Mesenchymal stem cell (in vitro differentiated cells and primary cell): Measurements from ENCODE around the gene COPZ2.

Experiments used
- DNase-seq: peaks from one replicate; pipeline ENCODE4 v3.0.0-alpha.2; 2013
- H2AFZ ChIP-seq: one replicate; pipeline ENCODE4 v1.6.1; 2013; ENCODE audit warnings: low read depth, mild to moderate bottlenecking, control low read depth, inconsistent platforms, low read length, moderate library complexity
- H2AK5ac ChIP-seq: 2 replicates; pipeline ENCODE4 v1.6.1; 2013; ENCODE audit warnings: low read length, moderate library complexity, mild to moderate bottlenecking, inconsistent platforms; ENCODE audit not compliant: severe bottlenecking
- H2BK120ac ChIP-seq: one replicate; pipeline ENCODE4 v1.6.1; 2013; ENCODE audit warnings: low read depth, mild to moderate bottlenecking, inconsistent platforms, low read length, moderate library complexity
- H2BK12ac ChIP-seq, 2 experiments: one replicate each; pipeline ENCODE4 v1.6.1; 2013; ENCODE audit warnings: inconsistent platforms in 2 of 2, low read length in 2 of 2, mild to moderate bottlenecking in 2 of 2, moderate library complexity in 2 of 2, control low read depth in 1 of 2
- H2BK15ac ChIP-seq: one replicate; pipeline ENCODE4 v1.6.1; 2013; ENCODE audit warnings: mild to moderate bottlenecking, low read depth, inconsistent platforms; ENCODE audit not compliant: poor library complexity, severe bottlenecking
- H2BK5ac ChIP-seq: 2 replicates; pipeline ENCODE4 v1.6.1; 2013; ENCODE audit warnings: low read depth, mild to moderate bottlenecking, low read length, control low read depth, inconsistent platforms; ENCODE audit not compliant: poor library complexity, severe bottlenecking
- H3K14ac ChIP-seq, 2 experiments: one replicate each; pipeline ENCODE4 v1.6.1; 2013; ENCODE audit warnings: inconsistent platforms in 2 of 2, low read length in 2 of 2, control low read depth in 1 of 2, mild to moderate bottlenecking in 1 of 2, moderate library complexity in 1 of 2
- H3K18ac ChIP-seq, 2 experiments: one replicate each; pipeline ENCODE4 v1.6.1; 2013; ENCODE audit warnings: inconsistent platforms in 2 of 2, low read length in 2 of 2, control low read depth in 1 of 2, low read depth in 1 of 2, mild to moderate bottlenecking in 1 of 2
- H3K23ac ChIP-seq, 2 experiments: one replicate each; pipeline ENCODE4 v1.6.1; 2013; ENCODE audit warnings: inconsistent platforms in 2 of 2, low read length in 2 of 2, mild to moderate bottlenecking in 2 of 2, moderate library complexity in 2 of 2, control low read depth in 1 of 2
- H3K27ac ChIP-seq: 2 replicates; pipeline ENCODE4 v1.5.1; 2013; ENCODE audit warnings: mild to moderate bottlenecking, moderate library complexity, low read length, control low read depth, inconsistent platforms; ENCODE audit not compliant: poor library complexity, severe bottlenecking
- H3K27me3 ChIP-seq, 2 experiments: 2 replicates each; pipeline versions ENCODE4 v1.6.1 to v1.7.0; 2013; ENCODE audit warnings: low read length in 2 of 2, mild to moderate bottlenecking in 2 of 2, moderate library complexity in 2 of 2, control low read depth in 1 of 2, inconsistent platforms in 1 of 2; ENCODE audit not compliant: control insufficient read depth in 1 of 2, insufficient read depth in 1 of 2
- H3K36me3 ChIP-seq, 2 experiments: 2 replicates each; pipeline versions ENCODE4 v1.6.1 to v1.7.0; 2013; ENCODE audit warnings: low read length in 2 of 2, control low read depth in 1 of 2, inconsistent platforms in 1 of 2, low read depth in 1 of 2, mild to moderate bottlenecking in 1 of 2; ENCODE audit not compliant: insufficient read depth in 2 of 2, control insufficient read depth in 1 of 2
- H3K4ac ChIP-seq, 2 experiments: one replicate each; pipeline ENCODE4 v1.6.1; 2013; ENCODE audit warnings: inconsistent platforms in 2 of 2, low read length in 2 of 2, mild to moderate bottlenecking in 2 of 2, moderate library complexity in 2 of 2, control low read depth in 1 of 2, low read depth in 1 of 2
- H3K4me1 ChIP-seq: 2 replicates; pipeline ENCODE4 v1.6.1; 2013; ENCODE audit warnings: low read depth, low read length, control low read depth; ENCODE audit not compliant: control insufficient read depth, insufficient read depth
- H3K4me2 ChIP-seq: 2 replicates; pipeline ENCODE4 v1.6.1; 2013; ENCODE audit warnings: low read length, mild to moderate bottlenecking, inconsistent platforms; ENCODE audit not compliant: poor library complexity, severe bottlenecking
- H3K4me3 ChIP-seq, 2 experiments: 2 replicates each; pipeline versions ENCODE4 v1.5.1 to v1.7.0; 2013; ENCODE audit warnings: low read length in 2 of 2, mild to moderate bottlenecking in 2 of 2, control low read depth in 1 of 2, low read depth in 1 of 2; ENCODE audit not compliant: insufficient read depth in 1 of 2
- H3K79me1 ChIP-seq: replicated peaks from 2 replicates; pipeline ENCODE4 v1.6.1; 2013; ENCODE audit warnings: mild to moderate bottlenecking, control low read depth, low read length, inconsistent platforms; ENCODE audit not compliant: poor library complexity, severe bottlenecking
- H3K9ac ChIP-seq: 2 replicates; pipeline ENCODE4 v1.7.0; 2013; ENCODE audit warnings: mild to moderate bottlenecking, low read length, moderate library complexity
- H3K9me3 ChIP-seq: 2 replicates; pipeline ENCODE4 v1.7.0; 2013; ENCODE audit warnings: mild to moderate bottlenecking, low read length; ENCODE audit not compliant: control insufficient read depth
- H4K8ac ChIP-seq: one replicate; pipeline ENCODE4 v1.6.1; 2013; ENCODE audit warnings: inconsistent platforms, mild to moderate bottlenecking, low read length, moderate library complexity
- H4K91ac ChIP-seq: one replicate; pipeline ENCODE4 v1.6.1; 2013; ENCODE audit warnings: mild to moderate bottlenecking, low read length, inconsistent platforms
- WGBS: methylation state at CpG from one replicate; pipeline ENCODE4 v1.1.7; 2013; ENCODE audit warnings: mixed read lengths; 5-methylcytosine and 5-hydroxymethylcytosine counted together

The COPZ2 gene

DNA sequence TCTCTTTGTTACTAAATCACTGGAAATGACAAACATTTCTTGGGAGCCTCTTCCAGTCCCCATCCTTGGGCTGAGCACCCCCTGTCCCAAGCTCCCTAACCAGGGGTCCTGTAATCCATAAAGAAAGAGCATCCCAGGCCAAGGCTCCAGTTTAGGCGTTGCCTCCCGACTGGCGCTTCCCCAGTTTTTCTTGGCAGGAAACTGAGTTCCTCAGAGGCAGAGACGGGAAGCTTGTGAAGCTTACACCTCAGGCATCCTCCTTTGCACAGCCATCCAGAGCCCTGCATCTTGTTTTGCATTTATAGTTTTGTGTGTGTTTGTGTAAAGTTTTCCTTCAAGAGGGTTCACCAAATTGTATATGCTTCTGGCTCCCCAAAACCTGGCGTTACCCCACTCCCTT, 7.1 kb downstream of the COPZ2 start:
- Histone ChIP-seq H3K4ac (no peak overlapping the region), H3K9ac (peak overlapping the region; percentile 55), H3K14ac (no peak overlapping the region), H2BK5ac (no peak overlapping the region), H3K36me3 (peaks cover 14 to 36% of the 10 kb centered on the region in 2 experiments), H2AFZ (no peak overlapping the region), H2BK15ac (no peak overlapping the region), H3K27me3 (no peaks in the 10 kb centered on the region), H3K27ac (no peak overlapping the region), H3K4me1 (peaks cover 9% of the 10 kb centered on the region), H3K4me2 (no peak overlapping the region), H3K23ac (no peak overlapping the region), H3K79me1 (no peaks in the 10 kb centered on the region), H2AK5ac (no peak overlapping the region), H4K8ac (no peak overlapping the region), H4K91ac (no peak overlapping the region), H3K18ac (no peak overlapping the region), H3K9me3 (no peaks in the 10 kb centered on the region), H2BK120ac (no peak overlapping the region), H2BK12ac (no peak overlapping the region), H3K4me3 (no peak overlapping the region)
- DNase-seq: no peak
- WGBS: 78% methylated on average over 4 of the region's 5 CpGs

- DNase-seq: no peak
Observed at GRCh38 chr17:48028736-48029135, 8.9 kb downstream of the COPZ2 start.

DNA sequence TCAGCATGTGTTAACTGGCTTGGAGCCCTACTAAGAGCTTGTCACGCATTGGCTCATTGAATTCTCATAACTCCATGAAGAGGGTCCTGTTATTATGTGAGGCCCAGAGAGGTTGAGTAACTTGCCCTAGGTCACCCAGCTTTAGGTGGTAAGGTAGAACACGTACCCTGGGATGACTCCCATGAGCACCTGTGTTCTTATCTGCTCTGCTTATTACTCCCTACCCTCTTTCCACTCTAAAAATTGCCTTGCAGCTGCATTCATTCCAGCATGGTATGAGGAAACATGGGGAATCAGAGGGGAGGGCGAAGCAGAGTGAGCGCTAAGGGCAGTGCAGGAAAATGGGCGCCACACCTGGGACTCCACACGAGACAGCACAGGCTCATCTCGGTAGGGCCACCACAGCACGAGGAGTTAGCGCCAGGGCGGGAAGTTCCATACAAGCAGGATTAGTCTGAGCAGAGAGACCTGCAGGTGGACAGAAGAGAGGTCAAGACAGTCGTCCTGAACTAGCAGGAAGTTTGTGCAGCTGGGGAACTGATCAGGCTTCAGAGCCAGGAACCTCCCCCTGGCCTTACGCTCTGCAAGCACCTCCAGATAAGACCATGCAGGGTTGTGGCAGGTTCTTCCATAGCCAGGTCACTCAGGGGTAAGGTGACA, 10.1 kb downstream of the COPZ2 start:
- no peak overlapping the region for H3K4me2 ChIP-seq
- H3K18ac ChIP-seq: no peak overlapping the region
- H2BK120ac ChIP-seq: no peak overlapping the region
- H2BK5ac ChIP-seq: no peak overlapping the region
- H3K23ac ChIP-seq: no peak overlapping the region
- H3K27me3 ChIP-seq: no peaks in the 10 kb centered on the region
- H2AK5ac ChIP-seq: no peak overlapping the region
- peaks cover 5 to 14% of the 10 kb centered on the region in 2 experiments for H3K36me3 ChIP-seq
- no peaks in the 10 kb centered on the region for H3K79me1 ChIP-seq
- H4K8ac ChIP-seq: no peak overlapping the region
- H3K4ac ChIP-seq: no peak overlapping the region
- H2BK15ac ChIP-seq: no peak overlapping the region
- H3K4me1 ChIP-seq: peaks cover 26% of the 10 kb centered on the region
- no peak overlapping the region for H4K91ac ChIP-seq
- peak overlapping the region in 1 of 2 experiments; percentile 29 for H2BK12ac ChIP-seq
- peak overlapping the region; percentile 85 for H3K9ac ChIP-seq
- DNase-seq: no peak
- H3K27ac ChIP-seq: no peak overlapping the region
- H2AFZ ChIP-seq: no peak overlapping the region
- no peaks in the 10 kb centered on the region for H3K9me3 ChIP-seq
- WGBS: 92% methylated on average over 11 of the region's 12 CpGs
- H3K4me3 ChIP-seq: no peak overlapping the region
- no peak overlapping the region for H3K14ac ChIP-seq

More at GRCh38 chr17:48028736-48029135, 8.9 kb downstream of the COPZ2 start:
- Histone ChIP-seq H2BK120ac (no peak overlapping the region), H3K4me1 (peaks cover 20% of the 10 kb centered on the region), H3K4me3 (no peak overlapping the region), H3K18ac (no peak overlapping the region), H3K4ac (no peak overlapping the region), H3K27ac (no peak overlapping the region), H2BK15ac (no peak overlapping the region), H3K14ac (no peak overlapping the region), H2BK12ac (no peak overlapping the region), H3K23ac (no peak overlapping the region), H4K91ac (no peak overlapping the region), H3K79me1 (no peaks in the 10 kb centered on the region), H3K4me2 (no peak overlapping the region), H2BK5ac (no peak overlapping the region), H4K8ac (no peak overlapping the region), H2AK5ac (no peak overlapping the region), H3K36me3 (peaks cover 12 to 27% of the 10 kb centered on the region in 2 experiments), H2AFZ (no peak overlapping the region), H3K9me3 (no peaks in the 10 kb centered on the region), H3K27me3 (no peaks in the 10 kb centered on the region), H3K9ac (no peak overlapping the region)
- 100% methylated on average over 1 of the region's 1 CpG for WGBS

DNA sequence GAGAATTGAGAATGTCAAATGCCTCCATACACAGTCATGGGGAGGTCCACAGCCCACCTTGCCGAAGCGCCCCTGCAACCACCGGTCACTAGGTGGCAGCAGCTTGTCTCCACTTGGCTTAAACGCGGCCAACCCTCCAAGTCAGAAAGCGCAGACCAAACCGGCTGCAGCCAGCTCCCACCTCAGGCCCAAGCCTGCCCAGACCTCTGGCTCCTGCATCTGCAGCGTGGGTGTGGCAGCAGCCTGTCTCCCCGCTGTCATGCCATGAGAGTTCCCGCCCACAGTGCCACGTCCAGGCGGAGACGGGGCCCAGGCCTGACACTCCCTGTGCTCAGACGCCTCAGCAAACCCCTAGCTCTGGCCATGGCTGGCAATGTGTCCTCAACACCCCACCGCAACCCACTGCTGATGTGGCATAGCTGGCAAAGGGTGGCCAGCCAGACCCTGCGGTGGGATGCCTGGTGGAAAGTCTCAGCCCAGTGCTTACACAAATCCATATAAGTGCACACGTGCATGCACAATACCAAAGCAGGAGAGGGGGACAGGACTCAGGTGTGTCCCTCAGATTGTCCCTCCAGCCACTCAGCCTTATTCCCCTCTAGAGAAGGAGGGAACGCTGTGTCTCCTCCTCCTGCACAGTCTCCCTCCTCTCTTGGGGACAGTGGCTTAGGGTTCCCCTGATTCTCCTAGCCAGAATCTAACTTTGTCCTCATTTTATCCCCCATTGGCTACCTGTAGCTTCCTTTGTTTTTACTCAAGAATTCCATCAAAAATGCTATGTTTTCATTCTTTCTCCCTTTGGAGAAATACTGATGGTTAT, 10.9 kb downstream of the COPZ2 start:
- Histone ChIP-seq H3K14ac (peak overlapping the region in 1 of 2 experiments; percentile 85), H3K9me3 (no peaks in the 10 kb centered on the region), H2BK15ac (no peak overlapping the region), H3K27me3 (no peaks in the 10 kb centered on the region), H2AK5ac (no peak overlapping the region), H2BK5ac (no peak overlapping the region), H3K23ac (peak overlapping the region in 1 of 2 experiments; percentile 20), H3K4me1 (peaks cover 26% of the 10 kb centered on the region), H2BK12ac (peak overlapping the region in 1 of 2 experiments; percentile 50), H3K4ac (peak overlapping the region; percentile 64 to 88), H3K27ac (no peak overlapping the region), H2AFZ (peak overlapping the region; percentile 19), H4K8ac (peak overlapping the region; percentile 49), H3K4me2 (no peak overlapping the region), H3K4me3 (peak overlapping the region in 1 of 2 experiments; percentile 83), H2BK120ac (no peak overlapping the region), H3K79me1 (no peaks in the 10 kb centered on the region), H3K36me3 (peaks cover 0 to 7% of the 10 kb centered on the region in 2 experiments), H3K18ac (peak overlapping the region; percentile 6 to 61), H4K91ac (peak overlapping the region; percentile 5), H3K9ac (peak overlapping the region; percentile 85)
- DNase-seq: peak; percentile 87
- 25% methylated on average over 18 of the region's 18 CpGs for WGBS
